MM.1S (cell line): Measurements from ENCODE around the gene PTX3.

Experiments used
- CTCF ChIP-seq: fragments of 300-600 bp; sonication (generic); IDR thresholded peaks from 2 replicates; pipeline ENCODE4 v1.5.1; 2016; ENCODE audit warnings: antibody characterized with exemption, low read length, mixed read lengths
- EZH2 ChIP-seq: fragments of 300-600 bp; sonication (generic); optimal IDR thresholded peaks from 2 replicates; pipeline ENCODE3; 2017; ENCODE audit warnings: low read depth, mild to moderate bottlenecking, antibody characterized with exemption, low read length, mixed read lengths

GRCh38 chr3:157420606-157421130 is 16.0 kb upstream of the PTX3 start:
- TF ChIP-seq CTCF (no peak), EZH2 (no peak)
